ENCODE measurements around the gene DHRS7B. TPM values are rescaled to one million over a fixed set of nuclear protein-coding genes. Genes with fewer than 3 reads are reported as not detected.

Gene DHRS7B
- polyA plus RNA-seq, 1 of the 3 experiments (the other 2 are of a cell fraction), result 17.8 TPM

GRCh38 chr17:21127509-21128077, 829 bp downstream of the DHRS7B start:
- TF ChIP-seq FOXJ3 (CRISPR knock-in tag; IDR thresholded peaks at IDR 0.05), result no peak
- TF ChIP-seq USF2 (IDR thresholded peaks at IDR 0.05; ENCODE audit: borderline replicate concordance, low read depth, low read length), result no peak
- TF ChIP-seq JUND (IDR thresholded peaks at IDR 0.05), result no peak
- peak overlapping the region; percentile 93; the same call in 1 of the 2 replicates for H2AFZ ChIP-seq (ENCODE audit: low read depth)
- WGBS (ENCODE audit: low lambda C conversion rate), result 26% methylated on average over 9 of the region's 9 CpGs
- H3K4me1 ChIP-seq (ENCODE audit: control insufficient read depth in 1 of 2, insufficient read depth in 2 of 2, low read depth in 1 of 2, low read length in 1 of 2), result peaks cover 4 to 8% of the 10 kb centered on the region in 2 experiments; a peak in 3 of 4 replicates
- no peaks in the 10 kb centered on the region for H3K9me3 ChIP-seq
- no peaks in the 10 kb centered on the region for H4K20me1 ChIP-seq (ENCODE audit: insufficient read depth)
- DNase-seq, result no peak
- no peaks in the 10 kb centered on the region for H3K27me3 ChIP-seq (ENCODE audit: insufficient read depth)
- H3K9me2 ChIP-seq, result no peaks in the 10 kb centered on the region
- H3K4me2 ChIP-seq, result peak overlapping the region; percentile 88
- H3F3A ChIP-seq (replicated peaks; ENCODE audit: insufficient read depth), result no peaks in the 10 kb centered on the region
- peak overlapping the region; percentile 68 to 76 for H3K4me3 ChIP-seq (ENCODE audit: low read depth in 2 of 2, low read length in 1 of 2)
- no peaks in the 10 kb centered on the region for H3K36me3 ChIP-seq (replicated peaks in 1 of 2; ENCODE audit: control insufficient read depth in 1 of 2, insufficient read depth in 2 of 2, low read length in 1 of 2)
- peaks cover 26% of the 10 kb centered on the region for H3K79me2 ChIP-seq (ENCODE audit: insufficient read depth)
- peak overlapping the region; percentile 72 for H3K9ac ChIP-seq
- CTCF ChIA-PET, result interaction anchor here (0.6 to 7.0 kb wide), 12 partner anchors 9 to 392 kb away, joined by 3 to 91 read pairs (median 4); no protein-coding TSS in a partner anchor
- POLR2A ChIA-PET, result interaction anchor here (0.9 kb wide), 1 partner anchor 125 kb away, joined by 3 read pairs; no protein-coding TSS in a partner anchor
- peak overlapping the region; percentile 60 to 79; a peak in 2 of 4 replicates for H3K27ac ChIP-seq (ENCODE audit: low read depth in 2 of 2, low read length in 1 of 2)

- CTCF ChIA-PET, result interaction anchor here (0.6 to 7.0 kb wide), 47 partner anchors 8 to 387 kb away, joined by 3 to 91 read pairs (median 4); partner anchors contain the start of genes NATD1 and TMEM11
- Histone ChIP-seq H3K27ac (ENCODE audit: low read depth in 2 of 2, low read length in 1 of 2) (no peak overlapping the region), H3K4me1 (ENCODE audit: control insufficient read depth in 1 of 2, insufficient read depth in 2 of 2, low read depth in 1 of 2, low read length in 1 of 2) (peaks cover 4 to 8% of the 10 kb centered on the region in 2 experiments; a peak in 3 of 4 replicates), H3K9ac (no peak overlapping the region), H2AFZ (ENCODE audit: low read depth) (no peak overlapping the region), H4K20me1 (ENCODE audit: insufficient read depth) (no peaks in the 10 kb centered on the region), H3K79me2 (ENCODE audit: insufficient read depth) (peaks cover 26% of the 10 kb centered on the region), H3K36me3 (replicated peaks in 1 of 2; ENCODE audit: control insufficient read depth in 1 of 2, insufficient read depth in 2 of 2, low read length in 1 of 2) (no peaks in the 10 kb centered on the region), H3K27me3 (ENCODE audit: insufficient read depth) (no peaks in the 10 kb centered on the region), H3K4me3 (ENCODE audit: low read depth in 2 of 2, low read length in 1 of 2) (no peak overlapping the region), H3K9me2 (no peaks in the 10 kb centered on the region), H3K4me2 (no peak overlapping the region), H3K9me3 (no peaks in the 10 kb centered on the region), H3F3A (replicated peaks; ENCODE audit: insufficient read depth) (no peaks in the 10 kb centered on the region)
- TF ChIP-seq RAD21 (IDR thresholded peaks at IDR 0.05; ENCODE audit: low read length), result peak; percentile 91
- no peak for TF ChIP-seq CHD2 (IDR thresholded peaks at IDR 0.05; ENCODE audit: low read length, partially characterized antibody)
- TF ChIP-seq SMC3 (IDR thresholded peaks at IDR 0.05; ENCODE audit: low read depth, low read length), result peak; percentile 62
- peak; percentile 66 for TF ChIP-seq CTCF (IDR thresholded peaks at IDR 0.05)
- POLR2A ChIA-PET, result no interaction called here
- 68% methylated on average over 9 of the region's 9 CpGs for WGBS (ENCODE audit: low lambda C conversion rate)
- peak; percentile 55 for DNase-seq
Observed at GRCh38 chr17:21129023-21129681, 2.4 kb downstream of the DHRS7B start.

Data from SK-N-SH (cell line).